ENCODE measurements around the gene TMEM181.

Gene TMEM181

DNA sequence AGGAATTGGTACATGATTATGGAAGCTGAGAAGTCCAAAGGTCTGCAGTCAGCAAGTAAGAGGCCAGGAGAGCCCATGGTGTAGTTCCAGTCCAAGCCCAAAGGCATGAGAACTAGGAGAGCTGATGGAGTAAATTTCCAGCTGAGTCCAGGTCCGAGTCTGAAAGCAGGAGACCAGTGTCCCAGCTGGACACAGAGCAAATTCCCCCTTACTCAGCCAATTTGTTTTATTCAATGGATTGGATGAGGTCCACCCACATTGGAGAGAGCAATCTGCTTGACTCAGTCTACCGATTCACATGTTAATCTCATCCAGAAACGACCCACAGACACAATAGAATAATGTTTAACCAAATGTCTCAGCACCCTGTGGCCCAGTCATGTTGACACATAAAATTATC lies 14.9 kb downstream of the TMEM181 start:
- DNase-seq (ENCODE audit: low read depth), result no peak
- TF ChIP-seq CTCF (IDR thresholded peaks at IDR 0.05; ENCODE audit: low read length, missing control alignments), result no peak
- no peak overlapping the region for H3K4me3 ChIP-seq (replicated peaks; ENCODE audit: low read depth, low read length)

DNA sequence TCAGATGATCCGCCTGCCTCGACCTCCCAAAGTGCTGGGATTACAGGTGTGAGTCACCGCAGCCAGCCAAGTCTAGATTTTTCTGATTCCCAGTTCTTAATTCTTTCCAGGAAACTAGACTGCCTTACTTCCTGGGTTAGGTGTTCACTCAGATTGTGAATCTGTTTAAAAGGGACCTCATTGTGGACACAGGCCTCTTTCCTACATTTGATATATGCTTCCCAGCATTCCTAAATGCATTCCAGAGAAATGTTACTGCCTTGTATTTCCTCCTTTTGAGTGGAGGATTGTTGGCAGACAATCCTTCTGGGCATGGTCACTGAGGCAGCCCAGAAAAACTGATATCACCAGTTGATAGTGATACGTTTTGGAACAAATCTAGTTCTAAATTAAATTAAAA lies 15.7 kb downstream of the TMEM181 start:
- no peak overlapping the region for H3K4me3 ChIP-seq (replicated peaks; ENCODE audit: low read depth, low read length)
- DNase-seq (ENCODE audit: low read depth), result peak; percentile 21
- TF ChIP-seq CTCF (IDR thresholded peaks at IDR 0.05; ENCODE audit: low read length, missing control alignments), result no peak

DNA sequence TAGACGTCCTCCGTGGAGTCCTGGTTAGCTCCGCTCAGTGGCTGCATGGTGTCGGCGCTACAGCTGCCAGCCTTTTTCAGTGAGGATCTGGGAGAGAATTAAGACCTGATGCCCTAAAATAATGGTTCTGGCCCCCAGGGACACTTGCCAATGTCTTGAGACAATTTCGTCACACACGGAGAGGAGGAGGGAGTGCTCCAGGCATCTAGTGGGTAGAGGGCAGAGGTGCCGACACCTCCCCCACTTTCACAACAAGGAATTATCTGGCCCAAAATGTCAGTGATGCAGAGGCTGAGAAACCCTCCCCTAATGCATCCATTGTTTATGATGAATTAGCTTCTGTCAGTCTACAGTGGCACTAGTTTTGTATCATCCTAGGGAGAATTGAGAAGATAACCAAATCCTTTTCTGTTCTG lies 24.4 kb downstream of the TMEM181 start:
- no peak for TF ChIP-seq CTCF (IDR thresholded peaks at IDR 0.05; ENCODE audit: low read length, missing control alignments)
- no peak overlapping the region for H3K4me3 ChIP-seq (replicated peaks; ENCODE audit: low read depth, low read length)
- no peak for DNase-seq (ENCODE audit: low read depth)

GRCh38 chr6:158586652-158587051 lies 26.8 kb downstream of the TMEM181 start:
- no peak for DNase-seq (ENCODE audit: low read depth)
- no peak for TF ChIP-seq CTCF (IDR thresholded peaks at IDR 0.05; ENCODE audit: low read length, missing control alignments)
- no peak overlapping the region for H3K4me3 ChIP-seq (replicated peaks; ENCODE audit: low read depth, low read length)

DNA sequence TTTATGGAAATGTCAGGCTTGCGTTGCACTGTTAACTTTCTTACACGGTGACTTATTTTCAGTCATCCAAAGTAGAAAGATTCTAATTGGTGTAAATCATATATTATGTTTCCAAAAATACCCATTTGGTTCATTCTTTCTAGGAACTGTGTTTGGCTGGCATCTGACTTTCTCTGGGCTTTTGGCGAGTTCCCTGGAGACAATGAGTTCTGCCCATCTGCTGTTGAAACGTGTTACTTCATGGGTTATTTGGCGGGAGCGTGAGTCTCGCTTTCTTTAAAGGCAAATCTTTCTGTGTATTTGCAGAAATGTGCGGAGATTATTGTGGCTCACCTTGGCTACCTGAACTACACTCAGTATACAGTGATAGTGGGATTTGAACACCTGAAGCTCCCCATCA lies 29.5 kb downstream of the TMEM181 start:
- no peak overlapping the region for H3K4me3 ChIP-seq (replicated peaks; ENCODE audit: low read depth, low read length)
- DNase-seq (ENCODE audit: low read depth), result no peak
- no peak for TF ChIP-seq CTCF (IDR thresholded peaks at IDR 0.05; ENCODE audit: low read length, missing control alignments)

DNA sequence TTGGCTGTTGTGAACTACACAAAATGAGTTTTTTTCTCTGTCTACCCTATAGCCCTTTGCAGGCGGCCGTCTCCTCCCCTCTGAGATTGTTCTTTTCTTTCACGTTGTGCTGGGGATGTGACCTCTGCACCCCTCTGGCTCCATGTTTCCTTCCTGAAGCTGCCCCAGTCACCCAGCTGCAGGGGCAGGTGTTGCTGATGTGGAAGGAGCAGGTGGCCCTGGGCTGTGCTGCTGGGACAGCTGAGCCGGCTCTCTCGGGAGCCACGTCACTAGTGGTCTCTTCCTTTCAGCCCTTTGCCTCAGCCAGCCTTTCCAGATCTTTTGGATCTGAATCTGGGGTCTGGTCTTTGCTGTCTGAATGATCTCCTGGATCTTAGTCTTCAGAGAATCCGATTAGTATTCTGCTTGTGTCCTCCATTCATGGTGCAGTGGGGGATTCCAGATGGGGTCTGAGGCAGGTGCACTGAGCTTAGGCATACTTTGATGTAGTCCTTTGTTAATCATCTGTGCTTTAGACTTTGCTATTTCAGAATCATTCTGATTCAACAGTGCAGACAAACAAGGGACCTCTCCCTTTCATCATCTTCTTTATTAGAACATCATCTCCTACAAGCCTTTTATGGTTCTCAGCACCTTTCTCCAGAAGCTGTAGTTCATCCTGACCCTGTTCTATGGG lies 31.4 kb downstream of the TMEM181 start:
- DNase-seq (ENCODE audit: low read depth), result no peak
- H3K4me3 ChIP-seq (replicated peaks; ENCODE audit: low read depth, low read length), result no peak overlapping the region
- no peak for TF ChIP-seq CTCF (IDR thresholded peaks at IDR 0.05; ENCODE audit: low read length, missing control alignments)

DNA sequence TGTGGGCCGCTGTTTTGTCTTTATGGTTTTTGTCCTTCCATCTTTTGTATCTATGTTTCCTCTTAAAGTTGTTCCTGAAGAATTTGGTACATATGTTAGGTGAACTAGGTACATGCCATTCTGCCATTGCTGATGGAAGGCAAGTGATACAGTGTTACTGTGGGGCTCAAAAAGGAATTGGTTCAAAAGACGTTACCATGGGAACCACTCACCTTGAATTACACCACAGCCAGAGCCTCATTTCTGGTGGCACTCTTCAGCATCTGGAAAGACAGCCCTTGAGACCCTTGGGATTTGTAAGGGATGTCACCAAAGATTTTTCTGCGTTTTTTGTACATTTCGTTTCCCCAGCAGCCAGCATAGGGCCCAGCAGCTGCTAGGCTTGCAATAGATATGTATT lies 31.9 kb downstream of the TMEM181 start:
- no peak overlapping the region for H3K4me3 ChIP-seq (replicated peaks; ENCODE audit: low read depth, low read length)
- no peak for TF ChIP-seq CTCF (IDR thresholded peaks at IDR 0.05; ENCODE audit: low read length, missing control alignments)
- DNase-seq (ENCODE audit: low read depth), result no peak
